ENCODE results near the gene ZBTB38. TPM values are rescaled to one million over a fixed set of nuclear protein-coding genes. Genes with fewer than 3 reads are reported as not detected.

The ZBTB38 gene
- total and polyA plus RNA-seq, 2 of the 13 experiments (the other 11 are each of a cell fraction or from before 2014, with no cell fraction given), result 26.8 to 51.7 TPM

GRCh38 chr3:141378556-141378955 is 10.3 kb downstream of the ZBTB38 start (continued):
- no peak for TF ChIP-seq ZNF562 (CRISPR knock-in tag; IDR thresholded peaks at IDR 0.05; ENCODE audit: borderline replicate concordance)

GRCh38 chr3:141379250-141379966 is 11.1 kb downstream of the ZBTB38 start:
- Histone ChIP-seq H3K4me3 (replicated peaks in 1 of 3; ENCODE audit: insufficient read depth in 1 of 3, low read depth in 2 of 3, low read length in 3 of 3) (no peak overlapping the region), H3K27ac (ENCODE audit: extremely low read length, insufficient read depth, low read length) (no peak overlapping the region), H3K4me2 (ENCODE audit: low read depth, low read length) (no peak overlapping the region), H3K79me2 (ENCODE audit: insufficient read depth, low read length) (no peaks in the 10 kb centered on the region), H3K36me3 (replicated peaks in 1 of 2; ENCODE audit: control insufficient read depth in 1 of 2, insufficient read depth in 2 of 2, low read length in 2 of 2) (peaks cover 14 to 81% of the 10 kb centered on the region in 2 experiments), H4K20me1 (ENCODE audit: insufficient read depth, low read length) (no peaks in the 10 kb centered on the region), H3K27me3 (ENCODE audit: control insufficient read depth in 1 of 2, insufficient read depth in 2 of 2, low read length in 2 of 2) (no peaks in the 10 kb centered on the region), H2AFZ (ENCODE audit: low read length) (no peak overlapping the region), H3K4me1 (ENCODE audit: insufficient read depth, low read length) (no peaks in the 10 kb centered on the region), H3K9me3 (ENCODE audit: low read length) (no peaks in the 10 kb centered on the region), H3K9ac (ENCODE audit: insufficient read depth, low read depth, low read length) (no peak overlapping the region)
- intact Hi-C loops (cut with micrococcal nuclease; ENCODE audit: unreplicated experiment), result no loop called here
- ChIA-PET POLR2A (interaction anchor here (0.6 kb wide), 1 partner anchor 95 kb away, joined by 3 read pairs; no protein-coding TSS in a partner anchor), CTCF (ENCODE audit: low intra/inter-chr PET ratio, low total read pairs) (no interaction called here)
- DNase-seq (ENCODE audit: low spot score) (no peak), FAIRE-seq (no peak), ATAC-seq (no peak)
- in situ Hi-C loops (cut with HindIII; ENCODE audit: extremely low pct_ligation_motif_present, low pct_unique_long_range_greater_than_20kb), result no loop called here
- no TSS peak for BruUV-seq (replicated peaks)
- no peak for TF ChIP-seq RNF219 (CRISPR knock-in tag; IDR thresholded peaks at IDR 0.05)
- no peak for TF ChIP-seq U2AF2 (IDR thresholded peaks at IDR 0.05; ENCODE audit: low read depth, low read length)
- no peak for TF ChIP-seq SP140L (CRISPR knock-in tag; IDR thresholded peaks at IDR 0.05; ENCODE audit: borderline replicate concordance)
- no peak for TF ChIP-seq NKX3-1 (CRISPR knock-in tag; IDR thresholded peaks at IDR 0.05)
- WGBS (ENCODE audit: low lambda C conversion rate), result 95% methylated on average over 10 of the region's 12 CpGs

Measured in HepG2 (cell line).